ENCODE data around the gene AQP2. TPM values are rescaled to one million over a fixed set of nuclear protein-coding genes. Genes with fewer than 3 reads are reported as not detected.

AQP2 gene
- total and polyA plus RNA-seq, 2 of the 4 experiments (the other 2 are of a cell fraction): not detected

GRCh38 chr12:49960474-49961110 is 10.1 kb downstream of the AQP2 start:
- Histone ChIP-seq H3K23ac (ENCODE audit: low read depth, low read length) (no peak overlapping the region), H3K27me3 (ENCODE audit: control insufficient read depth, insufficient read depth, low read length) (peaks cover 95% of the 10 kb centered on the region), H3K14ac (replicated peaks; ENCODE audit: low read depth, low read length) (no peak overlapping the region), H3K9me1 (ENCODE audit: insufficient read depth, low read length) (no peaks in the 10 kb centered on the region), H3K9ac (ENCODE audit: low read depth, low read length) (no peak overlapping the region), H3K4ac (ENCODE audit: low read depth, low read length) (no peak overlapping the region), H4K20me1 (ENCODE audit: insufficient read depth, low read length) (no peaks in the 10 kb centered on the region), H2BK20ac (ENCODE audit: low read depth, low read length) (no peak overlapping the region), H2AK9ac (replicated peaks; ENCODE audit: low read depth, low read length, poor library complexity) (no peak overlapping the region), H3K9me3 (ENCODE audit: control insufficient read depth, insufficient read depth, low read length) (no peaks in the 10 kb centered on the region), H2AK5ac (ENCODE audit: low read depth, low read length) (no peak overlapping the region), H2AFZ (replicated peaks; ENCODE audit: low read length, poor library complexity) (no peak overlapping the region), H3K79me1 (ENCODE audit: low read depth in 1 of 2, low read length in 2 of 2) (no peaks in the 10 kb centered on the region), H3K56ac (ENCODE audit: extremely low read depth, insufficient read depth, low read length) (no peak overlapping the region), H2BK120ac (ENCODE audit: low read depth, low read length) (no peak overlapping the region), H2BK15ac (ENCODE audit: low read depth, low read length) (no peak overlapping the region), H4K91ac (ENCODE audit: insufficient read depth, low read depth, low read length) (no peak overlapping the region), H3K27ac (ENCODE audit: insufficient read depth, low read length) (no peak overlapping the region), H3K36me3 (ENCODE audit: control insufficient read depth, insufficient read depth, low read length) (no peaks in the 10 kb centered on the region), H2BK5ac (ENCODE audit: low read depth, low read length, poor library complexity, severe bottlenecking) (no peak overlapping the region), H3K18ac (ENCODE audit: low read depth, low read length) (no peak overlapping the region), H3K4me3 (ENCODE audit: insufficient read depth, low read depth, low read length) (no peak overlapping the region), H4K5ac (ENCODE audit: low read depth, low read length) (no peak overlapping the region), H3K4me2 (ENCODE audit: low read depth, low read length) (no peak overlapping the region), H4K8ac (ENCODE audit: low read depth in 2 of 2, low read length in 2 of 2) (no peak overlapping the region), H3K4me1 (ENCODE audit: control insufficient read depth, insufficient read depth, low read length) (no peaks in the 10 kb centered on the region)
- ChIA-PET POLR2A (ENCODE audit: unreplicated experiment) (no interaction called here), CTCF (no interaction called here)
- intact Hi-C loops (cut with micrococcal nuclease): loop anchor here (10.0 kb wide), 1 partner anchor 214 kb away; no protein-coding TSS in a partner anchor
- TF ChIP-seq NFE2L2 (IDR thresholded peaks at IDR 0.05; ENCODE audit: low read depth, low read length) (no peak), USF2 (IDR thresholded peaks at IDR 0.05; ENCODE audit: low read depth, low read length) (no peak), RAD21 (IDR thresholded peaks at IDR 0.05; ENCODE audit: low read length) (no peak), RCOR1 (IDR thresholded peaks at IDR 0.05; ENCODE audit: insufficient replicate concordance, low read length) (no peak)
- in situ Hi-C loops (cut with MboI; ENCODE audit: low sequenced_read_pairs): loop anchor here (10.0 kb wide), 1 partner anchor 186 kb away; no protein-coding TSS in a partner anchor
- dilution Hi-C loops (cut with HindIII; ENCODE audit: low sequenced_read_pairs, unreplicated experiment): no loop called here
- ATAC-seq (ENCODE audit: low read depth) (no peak), DNase-seq (no peak)
- BruUV-seq (replicated peaks): no TSS peak
- 53% methylated on average over 3 of the region's 13 CpGs; no CpG with 5 or more reads in 1 of the 2 experiments for WGBS, 2 experiments (ENCODE audit: extremely low coverage in 2 of 2, insufficient read length in 1 of 2)

Data from IMR-90 (cell line).